ENCODE measurements around the gene COX8A. TPM values are rescaled to one million over a fixed set of nuclear protein-coding genes. Genes with fewer than 3 reads are reported as not detected.

The COX8A gene
- total and polyA plus RNA-seq, 2 of the 13 experiments (the other 11 are each of a cell fraction or from before 2014, with no cell fraction given): 202 to 406 TPM

DNA sequence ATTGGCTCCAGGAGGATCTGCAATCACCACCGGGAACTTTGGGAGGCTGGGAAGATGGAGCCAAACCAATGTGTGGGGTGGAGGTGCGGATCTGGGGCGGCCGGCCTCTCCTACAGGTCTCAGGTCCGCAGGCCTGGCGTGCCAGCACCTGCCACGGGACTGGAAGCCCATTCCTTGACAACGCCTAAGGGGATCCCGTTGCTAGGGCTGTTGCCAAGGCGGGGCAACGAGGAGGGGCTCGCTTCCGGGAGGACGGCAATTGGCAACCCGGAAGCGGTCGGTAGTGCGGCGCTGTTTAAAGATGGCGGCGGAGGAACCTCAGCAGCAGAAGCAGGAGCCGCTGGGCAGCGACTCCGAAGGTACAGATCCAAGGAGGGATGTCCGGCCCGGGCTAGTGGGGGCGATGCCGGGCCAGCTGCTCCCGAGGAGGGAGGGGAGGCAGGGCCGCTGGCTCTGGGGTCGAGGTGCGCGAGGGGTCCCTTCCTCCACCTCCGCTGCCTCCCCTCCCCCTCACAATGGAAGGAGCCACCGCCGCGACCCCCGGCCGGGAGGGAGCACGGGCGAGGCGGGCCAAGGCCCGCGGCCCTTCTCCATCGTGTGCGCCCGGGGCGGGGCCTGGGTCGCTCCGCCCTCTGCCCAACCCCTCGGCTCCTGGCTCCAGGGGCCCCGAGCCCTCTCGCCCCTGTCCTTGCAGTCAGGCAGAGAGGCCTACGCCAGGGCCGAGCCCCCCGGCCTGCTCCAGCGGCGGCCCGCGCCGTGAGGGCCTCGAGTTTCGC lies 11.9 kb downstream of the COX8A start, which contains the start of gene OTUB1 (continued):
- TF ChIP-seq, protein P1, sequence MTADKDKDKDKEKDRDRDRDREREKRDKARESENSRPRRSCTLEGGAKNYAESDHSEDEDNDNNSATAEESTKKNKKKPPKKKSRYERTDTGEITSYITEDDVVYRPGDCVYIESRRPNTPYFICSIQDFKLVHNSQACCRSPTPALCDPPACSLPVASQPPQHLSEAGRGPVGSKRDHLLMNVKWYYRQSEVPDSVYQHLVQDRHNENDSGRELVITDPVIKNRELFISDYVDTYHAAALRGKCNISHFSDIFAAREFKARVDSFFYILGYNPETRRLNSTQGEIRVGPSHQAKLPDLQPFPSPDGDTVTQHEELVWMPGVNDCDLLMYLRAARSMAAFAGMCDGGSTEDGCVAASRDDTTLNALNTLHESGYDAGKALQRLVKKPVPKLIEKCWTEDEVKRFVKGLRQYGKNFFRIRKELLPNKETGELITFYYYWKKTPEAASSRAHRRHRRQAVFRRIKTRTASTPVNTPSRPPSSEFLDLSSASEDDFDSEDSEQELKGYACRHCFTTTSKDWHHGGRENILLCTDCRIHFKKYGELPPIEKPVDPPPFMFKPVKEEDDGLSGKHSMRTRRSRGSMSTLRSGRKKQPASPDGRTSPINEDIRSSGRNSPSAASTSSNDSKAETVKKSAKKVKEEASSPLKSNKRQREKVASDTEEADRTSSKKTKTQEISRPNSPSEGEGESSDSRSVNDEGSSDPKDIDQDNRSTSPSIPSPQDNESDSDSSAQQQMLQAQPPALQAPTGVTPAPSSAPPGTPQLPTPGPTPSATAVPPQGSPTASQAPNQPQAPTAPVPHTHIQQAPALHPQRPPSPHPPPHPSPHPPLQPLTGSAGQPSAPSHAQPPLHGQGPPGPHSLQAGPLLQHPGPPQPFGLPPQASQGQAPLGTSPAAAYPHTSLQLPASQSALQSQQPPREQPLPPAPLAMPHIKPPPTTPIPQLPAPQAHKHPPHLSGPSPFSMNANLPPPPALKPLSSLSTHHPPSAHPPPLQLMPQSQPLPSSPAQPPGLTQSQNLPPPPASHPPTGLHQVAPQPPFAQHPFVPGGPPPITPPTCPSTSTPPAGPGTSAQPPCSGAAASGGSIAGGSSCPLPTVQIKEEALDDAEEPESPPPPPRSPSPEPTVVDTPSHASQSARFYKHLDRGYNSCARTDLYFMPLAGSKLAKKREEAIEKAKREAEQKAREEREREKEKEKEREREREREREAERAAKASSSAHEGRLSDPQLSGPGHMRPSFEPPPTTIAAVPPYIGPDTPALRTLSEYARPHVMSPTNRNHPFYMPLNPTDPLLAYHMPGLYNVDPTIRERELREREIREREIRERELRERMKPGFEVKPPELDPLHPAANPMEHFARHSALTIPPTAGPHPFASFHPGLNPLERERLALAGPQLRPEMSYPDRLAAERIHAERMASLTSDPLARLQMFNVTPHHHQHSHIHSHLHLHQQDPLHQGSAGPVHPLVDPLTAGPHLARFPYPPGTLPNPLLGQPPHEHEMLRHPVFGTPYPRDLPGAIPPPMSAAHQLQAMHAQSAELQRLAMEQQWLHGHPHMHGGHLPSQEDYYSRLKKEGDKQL (CRISPR knock-in tag; IDR thresholded peaks at IDR 0.05; ENCODE audit: low read depth): no peak
- TF ChIP-seq ZNF614 (CRISPR knock-in tag; IDR thresholded peaks at IDR 0.05; ENCODE audit: borderline replicate concordance) (peak; percentile 81), KDM1A (CRISPR knock-in tag; IDR thresholded peaks at IDR 0.05) (no peak; the same call in 1 of the 2 replicates), SRSF1 (optimal IDR thresholded peaks at IDR 0.05; ENCODE audit: low read depth, low read length) (no peak), NR1H2 (CRISPR knock-in tag; IDR thresholded peaks at IDR 0.05; ENCODE audit: borderline replicate concordance, low read depth) (no peak), RBM22 (optimal IDR thresholded peaks at IDR 0.05; ENCODE audit: low read length) (peak; percentile 96), HNRNPL (IDR thresholded peaks at IDR 0.05; ENCODE audit: low read depth, low read length) (no peak), ZNF121 (CRISPR knock-in tag; IDR thresholded peaks at IDR 0.05) (peak; percentile 61; the same call in 1 of the 2 replicates), ZNF713 (CRISPR knock-in tag; IDR thresholded peaks at IDR 0.05) (no peak)
- TF ChIP-seq, protein P2, sequence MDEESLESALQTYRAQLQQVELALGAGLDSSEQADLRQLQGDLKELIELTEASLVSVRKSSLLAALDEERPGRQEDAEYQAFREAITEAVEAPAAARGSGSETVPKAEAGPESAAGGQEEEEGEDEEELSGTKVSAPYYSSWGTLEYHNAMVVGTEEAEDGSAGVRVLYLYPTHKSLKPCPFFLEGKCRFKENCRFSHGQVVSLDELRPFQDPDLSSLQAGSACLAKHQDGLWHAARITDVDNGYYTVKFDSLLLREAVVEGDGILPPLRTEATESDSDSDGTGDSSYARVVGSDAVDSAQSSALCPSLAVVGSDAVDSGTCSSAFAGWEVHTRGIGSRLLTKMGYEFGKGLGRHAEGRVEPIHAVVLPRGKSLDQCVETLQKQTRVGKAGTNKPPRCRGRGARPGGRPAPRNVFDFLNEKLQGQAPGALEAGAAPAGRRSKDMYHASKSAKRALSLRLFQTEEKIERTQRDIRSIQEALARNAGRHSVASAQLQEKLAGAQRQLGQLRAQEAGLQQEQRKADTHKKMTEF (CRISPR knock-in tag; IDR thresholded peaks at IDR 0.05): peak; percentile 99
- TF ChIP-seq, protein P3, sequence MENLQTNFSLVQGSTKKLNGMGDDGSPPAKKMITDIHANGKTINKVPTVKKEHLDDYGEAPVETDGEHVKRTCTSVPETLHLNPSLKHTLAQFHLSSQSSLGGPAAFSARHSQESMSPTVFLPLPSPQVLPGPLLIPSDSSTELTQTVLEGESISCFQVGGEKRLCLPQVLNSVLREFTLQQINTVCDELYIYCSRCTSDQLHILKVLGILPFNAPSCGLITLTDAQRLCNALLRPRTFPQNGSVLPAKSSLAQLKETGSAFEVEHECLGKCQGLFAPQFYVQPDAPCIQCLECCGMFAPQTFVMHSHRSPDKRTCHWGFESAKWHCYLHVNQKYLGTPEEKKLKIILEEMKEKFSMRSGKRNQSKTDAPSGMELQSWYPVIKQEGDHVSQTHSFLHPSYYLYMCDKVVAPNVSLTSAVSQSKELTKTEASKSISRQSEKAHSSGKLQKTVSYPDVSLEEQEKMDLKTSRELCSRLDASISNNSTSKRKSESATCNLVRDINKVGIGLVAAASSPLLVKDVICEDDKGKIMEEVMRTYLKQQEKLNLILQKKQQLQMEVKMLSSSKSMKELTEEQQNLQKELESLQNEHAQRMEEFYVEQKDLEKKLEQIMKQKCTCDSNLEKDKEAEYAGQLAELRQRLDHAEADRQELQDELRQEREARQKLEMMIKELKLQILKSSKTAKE (CRISPR knock-in tag; IDR thresholded peaks at IDR 0.05; ENCODE audit: borderline replicate concordance): no peak
- TF ChIP-seq, protein P4, sequence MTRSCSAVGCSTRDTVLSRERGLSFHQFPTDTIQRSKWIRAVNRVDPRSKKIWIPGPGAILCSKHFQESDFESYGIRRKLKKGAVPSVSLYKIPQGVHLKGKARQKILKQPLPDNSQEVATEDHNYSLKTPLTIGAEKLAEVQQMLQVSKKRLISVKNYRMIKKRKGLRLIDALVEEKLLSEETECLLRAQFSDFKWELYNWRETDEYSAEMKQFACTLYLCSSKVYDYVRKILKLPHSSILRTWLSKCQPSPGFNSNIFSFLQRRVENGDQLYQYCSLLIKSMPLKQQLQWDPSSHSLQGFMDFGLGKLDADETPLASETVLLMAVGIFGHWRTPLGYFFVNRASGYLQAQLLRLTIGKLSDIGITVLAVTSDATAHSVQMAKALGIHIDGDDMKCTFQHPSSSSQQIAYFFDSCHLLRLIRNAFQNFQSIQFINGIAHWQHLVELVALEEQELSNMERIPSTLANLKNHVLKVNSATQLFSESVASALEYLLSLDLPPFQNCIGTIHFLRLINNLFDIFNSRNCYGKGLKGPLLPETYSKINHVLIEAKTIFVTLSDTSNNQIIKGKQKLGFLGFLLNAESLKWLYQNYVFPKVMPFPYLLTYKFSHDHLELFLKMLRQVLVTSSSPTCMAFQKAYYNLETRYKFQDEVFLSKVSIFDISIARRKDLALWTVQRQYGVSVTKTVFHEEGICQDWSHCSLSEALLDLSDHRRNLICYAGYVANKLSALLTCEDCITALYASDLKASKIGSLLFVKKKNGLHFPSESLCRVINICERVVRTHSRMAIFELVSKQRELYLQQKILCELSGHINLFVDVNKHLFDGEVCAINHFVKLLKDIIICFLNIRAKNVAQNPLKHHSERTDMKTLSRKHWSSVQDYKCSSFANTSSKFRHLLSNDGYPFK (CRISPR knock-in tag; IDR thresholded peaks at IDR 0.05; ENCODE audit: borderline replicate concordance): peak; percentile 97

Measured in HepG2 (cell line).